Fibroblast of mammary gland (primary cell): ENCODE results near the gene CDCA3.

Experiments
- DNase-seq: peaks from one replicate; pipeline ENCODE4 v3.0.0-alpha.2; 2010; ENCODE audit warnings: low read depth
- H3K4me3 ChIP-seq: 2 replicates; pipeline ENCODE4 v1.5.1; 2011; ENCODE audit warnings: low read depth, mild to moderate bottlenecking, low read length, moderate library complexity; ENCODE audit not compliant: control insufficient read depth
- CTCF ChIP-seq: conservative IDR thresholded peaks from 2 replicates; pipeline ENCODE4 v1.5.1; 2011; ENCODE audit warnings: low read depth, low read length, inconsistent platforms; ENCODE audit not compliant: control insufficient read depth, insufficient read depth

Gene CDCA3

DNA sequence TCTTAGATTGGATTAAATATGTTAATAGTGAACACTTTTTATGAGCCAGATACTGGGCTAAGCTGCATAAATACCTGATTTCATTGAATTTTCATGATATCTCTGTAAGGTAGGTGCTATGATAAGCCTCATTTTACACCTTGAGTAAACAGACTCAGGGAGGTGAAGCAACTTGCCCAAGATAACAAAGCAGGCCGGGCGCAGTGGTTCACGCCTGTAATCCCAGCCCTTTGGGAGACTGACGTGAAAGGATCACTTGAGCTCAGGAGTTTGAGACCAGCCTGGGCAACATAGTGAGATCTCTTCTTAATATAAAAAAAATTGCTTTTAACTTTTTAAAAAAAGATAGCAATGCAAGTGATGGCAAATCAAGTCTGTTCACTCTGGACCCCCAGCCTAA is 9.0 kb downstream of the CDCA3 start:
- TF ChIP-seq CTCF: no peak

DNA sequence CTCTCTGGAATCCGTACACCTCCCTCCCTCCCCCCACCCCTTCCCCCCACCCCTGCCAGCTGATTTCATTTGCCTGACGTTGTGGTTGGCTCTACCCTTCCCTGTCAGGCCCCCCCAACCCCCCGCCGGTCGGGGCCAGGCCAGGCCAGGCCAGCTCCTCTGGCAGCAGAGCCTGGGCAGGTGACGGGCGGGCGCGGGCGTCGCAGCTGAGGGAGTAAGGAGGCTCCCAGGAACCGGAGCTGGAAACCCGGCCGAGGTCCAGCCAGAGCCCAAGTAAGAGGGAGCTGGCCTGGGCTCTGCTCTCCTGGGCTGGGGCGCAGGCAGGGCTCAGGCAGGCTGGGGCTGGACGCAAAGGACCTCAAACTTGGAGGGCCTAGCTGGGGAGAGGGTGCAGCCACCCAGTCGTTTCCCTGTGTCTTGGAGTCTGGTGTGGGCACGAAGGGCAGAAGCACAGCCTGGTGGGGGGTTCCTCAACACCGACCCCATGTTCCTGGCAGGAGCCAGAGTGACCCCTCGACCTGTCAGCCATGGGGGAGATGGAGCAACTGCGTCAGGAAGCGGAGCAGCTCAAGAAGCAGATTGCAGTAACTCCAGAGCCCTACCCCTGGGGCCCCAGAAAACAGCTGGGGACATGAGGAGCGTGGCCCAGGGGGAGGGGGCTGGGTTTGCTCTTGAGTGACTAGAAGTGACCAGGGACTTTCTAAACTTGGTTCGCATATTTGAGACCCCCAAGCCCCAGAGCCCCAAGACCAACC is 10.1 kb downstream of the CDCA3 start, which contains the start of gene GNB3:
TSS of gene GNB3 (plus strand) at position 165 of the 755 bp plus-strand sequence. CDS start at position 528, 363 bp downstream.
- DNase-seq: no peak
- TF ChIP-seq CTCF: no peak
- H3K4me3 ChIP-seq: no peak within 1 kb of the TSS

More for the DNA sequence above, 9.0 kb downstream of the CDCA3 start:
- no peak for DNase-seq
- no peak overlapping the region for H3K4me3 ChIP-seq

- TF ChIP-seq CTCF: no peak
- no peak overlapping the region for H3K4me3 ChIP-seq
- no peak for DNase-seq
These were observed 10.8 kb downstream of the CDCA3 start for GRCh38 chr12:6840330-6840729.

DNA sequence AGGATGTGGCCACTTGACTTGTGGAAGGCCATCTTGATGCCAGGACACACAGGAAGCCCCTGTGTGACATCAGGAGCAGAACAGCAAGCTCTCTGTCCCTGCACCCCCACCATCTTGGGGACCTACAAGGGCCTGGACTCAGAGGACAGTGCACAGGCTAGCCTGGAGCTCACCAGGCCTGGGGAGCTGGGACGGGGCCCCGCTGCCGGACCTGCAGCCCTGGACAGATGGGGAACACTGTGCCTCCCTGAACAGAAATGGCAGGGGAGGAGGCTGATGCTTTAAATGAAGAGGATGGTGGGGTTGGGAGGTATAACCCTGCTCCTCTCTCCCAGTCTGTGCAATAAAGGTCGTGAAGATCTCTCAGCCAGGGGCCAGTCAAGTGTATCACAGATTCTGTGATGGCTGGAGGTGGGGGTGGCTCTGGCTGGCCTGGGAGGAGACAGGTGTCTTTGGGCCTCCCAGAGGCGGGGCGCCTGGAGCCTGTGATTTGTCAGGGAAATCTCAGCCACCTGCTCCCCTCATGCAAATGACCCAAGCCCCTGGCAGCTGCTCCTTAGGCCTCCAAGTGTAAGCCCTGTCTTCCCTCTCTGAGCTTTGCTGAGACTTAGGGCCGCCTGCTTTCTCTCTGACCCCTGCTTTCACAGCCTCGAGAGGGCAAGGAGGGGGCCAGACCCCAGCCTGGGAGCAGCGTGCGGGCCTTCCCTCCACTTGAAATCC is 11.4 kb downstream of the CDCA3 start:
- no peak overlapping the region for H3K4me3 ChIP-seq
- no peak for TF ChIP-seq CTCF
- DNase-seq: no peak

- no peak for TF ChIP-seq CTCF
- DNase-seq: no peak
- no peak overlapping the region for H3K4me3 ChIP-seq
These were observed 12.2 kb downstream of the CDCA3 start for GRCh38 chr12:6838854-6839253.

DNA sequence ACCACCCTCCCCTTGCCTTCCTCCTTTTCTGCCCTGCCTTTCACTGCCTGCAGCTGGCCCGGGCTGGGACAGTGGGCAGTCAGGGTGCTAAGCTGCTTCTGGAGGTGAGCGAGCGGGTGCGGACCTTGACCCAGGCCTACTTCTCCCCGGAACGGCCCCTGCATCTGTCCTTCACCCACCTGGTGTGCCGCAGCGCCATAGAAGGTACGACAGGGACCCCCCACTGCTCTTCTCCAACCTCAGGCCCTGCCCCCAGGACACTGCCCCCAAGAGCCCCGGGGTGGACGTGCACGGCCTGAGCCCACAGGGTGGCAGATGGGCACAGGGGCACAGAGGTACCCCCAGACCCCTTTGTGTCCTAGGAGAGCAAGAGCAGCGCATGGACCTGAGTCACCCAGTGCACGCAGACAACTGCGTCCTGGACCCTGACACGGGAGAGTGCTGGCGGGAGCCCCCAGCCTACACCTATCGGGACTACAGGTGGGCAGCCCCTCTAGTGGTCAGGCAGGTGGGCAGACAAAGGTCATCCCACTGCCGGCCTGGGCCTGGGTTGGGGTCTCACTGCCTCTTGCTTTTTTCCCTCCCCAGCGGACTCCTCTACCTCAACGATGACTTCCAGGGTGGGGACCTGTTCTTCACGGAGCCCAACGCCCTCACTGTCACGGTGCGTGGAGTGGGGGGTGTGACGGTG is 13.6 kb downstream of the CDCA3 start:
- no peak overlapping the region for H3K4me3 ChIP-seq
- no peak for TF ChIP-seq CTCF

More for the DNA sequence above, 13.6 kb downstream of the CDCA3 start:
- DNase-seq: no peak
